Trophoblast cell (in vitro differentiated cells and primary cell): Measurements from ENCODE around the gene PPP2R1B.

ENCODE experiments used
- DNase-seq, 2 donors: peaks; one replicate each; pipeline ENCODE4 v3.0.0-alpha.2; 2016
- H2AFZ ChIP-seq: 2 replicates; pipeline ENCODE4 v1.6.1; 2013; ENCODE audit warnings: low read length, moderate library complexity, mild to moderate bottlenecking; ENCODE audit not compliant: insufficient read depth, poor library complexity
- H2AK5ac ChIP-seq: 2 replicates; pipeline ENCODE4 v1.6.1; 2013; ENCODE audit warnings: mild to moderate bottlenecking, low read length
- H2BK120ac ChIP-seq: 2 replicates; pipeline ENCODE4 v1.6.1; 2013; ENCODE audit warnings: low read length, mild to moderate bottlenecking, moderate library complexity; ENCODE audit not compliant: insufficient read depth, poor library complexity
- H2BK12ac ChIP-seq: 2 replicates; pipeline ENCODE4 v1.6.1; 2013; ENCODE audit warnings: mild to moderate bottlenecking, low read length, moderate library complexity
- H2BK5ac ChIP-seq: 2 replicates; pipeline ENCODE4 v1.6.1; 2013; ENCODE audit warnings: low read length, low read depth, moderate library complexity, mild to moderate bottlenecking; ENCODE audit not compliant: poor library complexity
- H3K14ac ChIP-seq: 2 replicates; pipeline ENCODE4 v1.6.1; 2013; ENCODE audit warnings: mild to moderate bottlenecking, low read length
- H3K18ac ChIP-seq: 2 replicates; pipeline ENCODE4 v1.6.1; 2013; ENCODE audit warnings: mild to moderate bottlenecking, low read length
- H3K23ac ChIP-seq: 2 replicates; pipeline ENCODE4 v1.6.1; 2013; ENCODE audit warnings: low read length
- H3K27ac ChIP-seq: 2 replicates; pipeline ENCODE4 v1.5.1; 2013; ENCODE audit warnings: low read depth, mild to moderate bottlenecking, inconsistent platforms, low read length, moderate library complexity
- H3K27me3 ChIP-seq: 2 replicates; pipeline ENCODE4 v1.6.1; 2013; ENCODE audit warnings: inconsistent platforms, mild to moderate bottlenecking, low read length, moderate library complexity; ENCODE audit not compliant: insufficient read depth
- H3K36me3 ChIP-seq, 2 experiments: 1 replicate in 1 of 2; 2 replicates in 1 of 2; pipeline ENCODE4 v1.6.1; 2013; ENCODE audit warnings: low read length in 2 of 2, mild to moderate bottlenecking in 2 of 2, moderate library complexity in 1 of 2; ENCODE audit not compliant: insufficient read depth in 2 of 2, control insufficient read depth in 1 of 2
- H3K4ac ChIP-seq: 2 replicates; pipeline ENCODE4 v1.6.1; 2013; ENCODE audit warnings: low read depth, mild to moderate bottlenecking, low read length, moderate library complexity
- H3K4me1 ChIP-seq, 2 experiments: 1 replicate in 1 of 2; 2 replicates in 1 of 2; pipeline ENCODE4 v1.6.1; 2013; ENCODE audit warnings: low read length in 2 of 2, mild to moderate bottlenecking in 2 of 2, moderate library complexity in 1 of 2; ENCODE audit not compliant: insufficient read depth in 2 of 2, control insufficient read depth in 1 of 2
- H3K4me2 ChIP-seq: 2 replicates; pipeline ENCODE4 v1.6.1; 2013; ENCODE audit warnings: inconsistent platforms, mild to moderate bottlenecking, low read length, moderate library complexity
- H3K4me3 ChIP-seq: 2 replicates; pipeline ENCODE4 v1.5.1; 2013; ENCODE audit warnings: mild to moderate bottlenecking, low read depth, low read length, inconsistent platforms
- H3K79me1 ChIP-seq: one replicate; pipeline ENCODE4 v1.6.1; 2013; ENCODE audit warnings: low read length
- H3K79me2 ChIP-seq: 2 replicates; pipeline ENCODE4 v1.6.1; 2013; ENCODE audit warnings: low read length, mild to moderate bottlenecking; ENCODE audit not compliant: control insufficient read depth, insufficient read depth, poor library complexity
- H3K9ac ChIP-seq: 2 replicates; pipeline ENCODE4 v1.6.1; 2013; ENCODE audit warnings: mild to moderate bottlenecking, low read length
- H3K9me3 ChIP-seq: 2 replicates; pipeline ENCODE4 v1.6.1; 2013; ENCODE audit warnings: low read depth, mild to moderate bottlenecking, control low read depth, inconsistent platforms, low read length; ENCODE audit not compliant: insufficient read depth
- H4K12ac ChIP-seq: 2 replicates; pipeline ENCODE4 v1.6.1; 2013; ENCODE audit warnings: low read depth, mild to moderate bottlenecking, low read length, moderate library complexity
- H4K8ac ChIP-seq: 2 replicates; pipeline ENCODE4 v1.6.1; 2013; ENCODE audit warnings: low read depth, mild to moderate bottlenecking, low read length, moderate library complexity
- H4K91ac ChIP-seq: one replicate; pipeline ENCODE4 v1.6.1; 2013; ENCODE audit warnings: low read depth, mild to moderate bottlenecking, low read length, moderate library complexity
- WGBS: extraction: QIAGEN DNeasy Blood & Tissue Kit; methylation state at CpG from one replicate; pipeline ENCODE4 v1.1.7; 2013; ENCODE audit warnings: missing lambda C conversion rate; ENCODE audit not compliant: insufficient read length, insufficient coverage; ENCODE audit errors: extremely low coverage; 5-methylcytosine and 5-hydroxymethylcytosine counted together

The PPP2R1B gene

GRCh38 chr11:111778047-111778558 is 11.9 kb upstream of the PPP2R1B start:
- Histone ChIP-seq H3K18ac (no peak overlapping the region), H2BK120ac (no peak overlapping the region), H3K27ac (no peak overlapping the region), H3K4me2 (no peak overlapping the region), H3K27me3 (no peaks in the 10 kb centered on the region), H3K36me3 (peaks cover 0 to under 1% of the 10 kb centered on the region in 2 experiments), H3K4me1 (peaks cover 0 to 2% of the 10 kb centered on the region in 2 experiments), H4K12ac (no peak overlapping the region), H2AK5ac (no peak overlapping the region), H3K9ac (no peak overlapping the region), H4K8ac (no peak overlapping the region), H2AFZ (no peak overlapping the region), H2BK12ac (no peak overlapping the region), H2BK5ac (no peak overlapping the region), H3K79me1 (no peaks in the 10 kb centered on the region), H3K4ac (no peak overlapping the region), H3K4me3 (no peak overlapping the region), H3K14ac (no peak overlapping the region), H4K91ac (no peak overlapping the region), H3K79me2 (no peaks in the 10 kb centered on the region), H3K23ac (no peak overlapping the region), H3K9me3 (no peaks in the 10 kb centered on the region)
- no peak for DNase-seq
- WGBS = no CpG with 5 or more reads among the region's 3 CpGs

- Histone ChIP-seq H3K14ac (no peak overlapping the region), H2BK5ac (no peak overlapping the region), H3K79me1 (no peaks in the 10 kb centered on the region), H4K91ac (no peak overlapping the region), H3K4me1 (peaks cover 0 to 2% of the 10 kb centered on the region in 2 experiments), H3K9ac (no peak overlapping the region), H3K9me3 (no peaks in the 10 kb centered on the region), H2AFZ (no peak overlapping the region), H3K36me3 (no peaks in the 10 kb centered on the region), H2AK5ac (no peak overlapping the region), H3K4me2 (no peak overlapping the region), H3K27ac (no peak overlapping the region), H2BK120ac (no peak overlapping the region), H3K23ac (no peak overlapping the region), H4K8ac (no peak overlapping the region), H4K12ac (no peak overlapping the region), H3K79me2 (no peaks in the 10 kb centered on the region), H2BK12ac (no peak overlapping the region), H3K4me3 (no peak overlapping the region), H3K4ac (no peak overlapping the region), H3K27me3 (no peaks in the 10 kb centered on the region), H3K18ac (no peak overlapping the region)
- peak; percentile 33 to 86 for DNase-seq
- WGBS = no CpG with 5 or more reads among the region's 4 CpGs
These were observed 11.2 kb upstream of the PPP2R1B start for GRCh38 chr11:111777094-111778046.

GRCh38 chr11:111776398-111777093 is 10.4 kb upstream of the PPP2R1B start:
- no peak overlapping the region for H3K9ac ChIP-seq
- no peak overlapping the region for H3K4me2 ChIP-seq
- H3K4me1 ChIP-seq = peaks cover 0 to 2% of the 10 kb centered on the region in 2 experiments
- no peaks in the 10 kb centered on the region for H3K79me1 ChIP-seq
- no peaks in the 10 kb centered on the region for H3K36me3 ChIP-seq
- no peak overlapping the region for H3K23ac ChIP-seq
- H4K8ac ChIP-seq = no peak overlapping the region
- no peak overlapping the region for H3K27ac ChIP-seq
- no peak overlapping the region for H2BK5ac ChIP-seq
- WGBS = no CpG with 5 or more reads among the region's 6 CpGs
- no peaks in the 10 kb centered on the region for H3K9me3 ChIP-seq
- no peak overlapping the region for H3K4me3 ChIP-seq
- no peak overlapping the region for H4K12ac ChIP-seq
- no peak overlapping the region for H2BK12ac ChIP-seq
- H2BK120ac ChIP-seq = no peak overlapping the region
- H3K14ac ChIP-seq = no peak overlapping the region
- peak overlapping the region; percentile 36 for H2AK5ac ChIP-seq
- H3K18ac ChIP-seq = no peak overlapping the region
- no peaks in the 10 kb centered on the region for H3K79me2 ChIP-seq
- no peak overlapping the region for H2AFZ ChIP-seq
- H3K4ac ChIP-seq = no peak overlapping the region
- H4K91ac ChIP-seq = no peak overlapping the region
- DNase-seq = no peak
- no peaks in the 10 kb centered on the region for H3K27me3 ChIP-seq

- no peak overlapping the region for H3K23ac ChIP-seq
- no peak for DNase-seq
- no peak overlapping the region for H3K27ac ChIP-seq
- H3K4me3 ChIP-seq = no peak overlapping the region
- H2BK5ac ChIP-seq = no peak overlapping the region
- no peak overlapping the region for H2AK5ac ChIP-seq
- no peak overlapping the region for H2AFZ ChIP-seq
- no peaks in the 10 kb centered on the region for H3K36me3 ChIP-seq
- H3K79me2 ChIP-seq = no peaks in the 10 kb centered on the region
- WGBS = no CpG with 5 or more reads among the region's 6 CpGs
- H3K4me2 ChIP-seq = no peak overlapping the region
- H3K4ac ChIP-seq = no peak overlapping the region
- H4K8ac ChIP-seq = no peak overlapping the region
- H3K14ac ChIP-seq = no peak overlapping the region
- H3K27me3 ChIP-seq = no peaks in the 10 kb centered on the region
- H2BK120ac ChIP-seq = no peak overlapping the region
- no peak overlapping the region for H2BK12ac ChIP-seq
- H3K79me1 ChIP-seq = no peaks in the 10 kb centered on the region
- peaks cover 0 to 2% of the 10 kb centered on the region in 2 experiments for H3K4me1 ChIP-seq
- no peak overlapping the region for H3K9ac ChIP-seq
- no peak overlapping the region for H4K91ac ChIP-seq
- no peak overlapping the region for H4K12ac ChIP-seq
- no peaks in the 10 kb centered on the region for H3K9me3 ChIP-seq
- no peak overlapping the region for H3K18ac ChIP-seq
These were observed 8.9 kb upstream of the PPP2R1B start for GRCh38 chr11:111774955-111775710.
